H1 (cell line): ENCODE data around the gene CSDE1. TPM values are rescaled to one million over a fixed set of nuclear protein-coding genes. Genes with fewer than 3 reads are reported as not detected.

Source experiments
- CTCF ChIA-PET: fragments of 300-600 bp; sonication (Branson Sonifier 250); formaldehyde crosslinking; loops from one replicate; lab custom pipeline; 2021; ENCODE audit not compliant: partially characterized antibody; lab: Charles Lee
- POLR2A ChIA-PET: fragments of 300-600 bp; sonication (Branson Sonifier 250); formaldehyde crosslinking; loops from one replicate; lab custom pipeline; 2021; ENCODE audit warnings: inconsistent platforms; ENCODE audit not compliant: partially characterized antibody; lab: Charles Lee
- DNase-seq, 2 experiments: peaks; one replicate each; pipeline versions ENCODE4 v3.0.0 to v3.0.0-alpha.2; 2010 to 2022; ENCODE audit warnings: low spot score in 2 of 2, low read depth in 1 of 2, mixed read lengths in 1 of 2
- FAIRE-seq: peaks from 2 replicates; lab custom pipeline; 2011; peaks lifted over from hg19 to GRCh38; lab: Jason Lieb, UNC
- H2AFZ ChIP-seq: 2 replicates; pipeline ENCODE4 v1.8.1; 2012; ENCODE audit warnings: low read length, inconsistent platforms
- H2AK5ac ChIP-seq: 2 replicates; pipeline ENCODE4 v1.6.1; 2013; ENCODE audit warnings: low read depth, low read length
- H2BK120ac ChIP-seq: replicated peaks from 2 replicates; pipeline ENCODE3; 2013; ENCODE audit warnings: low read depth, low read length, inconsistent platforms
- H2BK12ac ChIP-seq: 2 replicates; pipeline ENCODE4 v1.6.1; 2013; ENCODE audit warnings: low read depth, low read length
- H2BK15ac ChIP-seq: 2 replicates; pipeline ENCODE4 v1.6.1; 2013; ENCODE audit warnings: low read length
- H2BK20ac ChIP-seq: 2 replicates; pipeline ENCODE4 v1.6.1; 2013; ENCODE audit warnings: low read length
- H2BK5ac ChIP-seq: 2 replicates; pipeline ENCODE4 v1.6.1; 2013; ENCODE audit warnings: low read depth, low read length
- H3K14ac ChIP-seq: 2 replicates; pipeline ENCODE4 v1.6.1; 2013; ENCODE audit warnings: inconsistent platforms; ENCODE audit not compliant: insufficient read length
- H3K18ac ChIP-seq: 2 replicates; pipeline ENCODE4 v1.6.1; 2013; ENCODE audit warnings: low read length; ENCODE audit errors: extremely low read depth
- H3K23ac ChIP-seq: 2 replicates; pipeline ENCODE4 v1.6.1; 2013; ENCODE audit warnings: inconsistent platforms; ENCODE audit not compliant: insufficient read length
- H3K23me2 ChIP-seq: 2 replicates; pipeline ENCODE4 v1.6.1; 2013; ENCODE audit warnings: low read depth, low read length
- H3K27ac ChIP-seq: 2 replicates; pipeline ENCODE4 v1.6.1; 2011; ENCODE audit warnings: low read depth, low read length, inconsistent platforms
- H3K27me3 ChIP-seq, 4 experiments: replicated peaks in 1 of 4; 1 replicate in 1 of 4; 2 replicates in 3 of 4; pipeline versions ENCODE4 v1.6.1 to v1.8.1; 2011 to 2013; ENCODE audit warnings: low read length in 3 of 4, mild to moderate bottlenecking in 3 of 4, inconsistent platforms in 2 of 4, mixed read lengths in 2 of 4, moderate library complexity in 1 of 4; ENCODE audit not compliant: control insufficient read depth in 3 of 4, insufficient read depth in 3 of 4; ENCODE audit errors: extremely low read depth in 1 of 4
- H3K36me3 ChIP-seq, 4 experiments: 2 replicates each; pipeline versions ENCODE4 v1.6.1 to v1.8.1; 2011 to 2013; ENCODE audit warnings: mild to moderate bottlenecking in 4 of 4, low read length in 3 of 4, moderate library complexity in 2 of 4, control low read depth in 1 of 4, inconsistent platforms in 1 of 4; ENCODE audit not compliant: insufficient read depth in 4 of 4, control insufficient read depth in 2 of 4
- H3K4ac ChIP-seq: replicated peaks from 2 replicates; pipeline ENCODE3; 2013; ENCODE audit warnings: low read length, low read depth, mixed read lengths, inconsistent platforms; ENCODE audit not compliant: insufficient read length
- H3K4me1 ChIP-seq, 4 experiments: replicated peaks in 1 of 4; 1 replicate in 1 of 4; 2 replicates in 3 of 4; pipeline versions ENCODE4 v1.6.1 to v1.8.1; 2011 to 2013; ENCODE audit warnings: low read length in 3 of 4, inconsistent platforms in 2 of 4, mixed read lengths in 1 of 4; ENCODE audit not compliant: insufficient read depth in 4 of 4, control insufficient read depth in 3 of 4
- H3K4me2 ChIP-seq, 2 experiments: 2 replicates each; pipeline versions ENCODE4 v1.6.1 to v1.8.1; 2011 to 2013; ENCODE audit warnings: low read depth in 2 of 2, low read length in 2 of 2, control low read depth in 1 of 2, inconsistent platforms in 1 of 2, mild to moderate bottlenecking in 1 of 2; ENCODE audit not compliant: insufficient read depth in 1 of 2
- H3K4me3 ChIP-seq, 4 experiments: fragments of 200-600, 300-600 bp in 1 of 4; sonication (generic), shearing (Covaris generic), sonication (Bioruptor Twin) in 1 of 4; 2 replicates each; pipeline versions ENCODE4 v1.5.1 to v1.8.1; 2011 to 2016; ENCODE audit warnings: low read length in 4 of 4, low read depth in 3 of 4, control low read depth in 2 of 4, inconsistent platforms in 2 of 4, mild to moderate bottlenecking in 2 of 4, mixed read lengths in 1 of 4, moderate library complexity in 1 of 4; ENCODE audit not compliant: insufficient read depth in 2 of 4; ENCODE audit errors: extremely low read depth in 1 of 4
- H3K56ac ChIP-seq: replicated peaks from 2 replicates; pipeline ENCODE3; 2013; ENCODE audit warnings: low read depth, mild to moderate bottlenecking, mixed read lengths, low read length, inconsistent platforms; ENCODE audit not compliant: insufficient read length
- H3K79me1 ChIP-seq: 2 replicates; pipeline ENCODE4 v1.6.1; 2013; ENCODE audit warnings: low read depth, low read length, control low read depth
- H3K79me2 ChIP-seq, 2 experiments: 2 replicates each; pipeline versions ENCODE4 v1.6.1 to v1.8.1; 2012 to 2013; ENCODE audit warnings: low read length in 2 of 2, mild to moderate bottlenecking in 2 of 2, inconsistent platforms in 1 of 2; ENCODE audit not compliant: insufficient read depth in 2 of 2, control insufficient read depth in 1 of 2
- H3K9ac ChIP-seq, 4 experiments: replicated peaks in 1 of 4; 1 replicate in 1 of 4; 2 replicates in 3 of 4; pipeline versions ENCODE4 v1.6.1 to v1.8.1; 2011 to 2013; ENCODE audit warnings: low read depth in 3 of 4, low read length in 3 of 4, control low read depth in 2 of 4, mild to moderate bottlenecking in 2 of 4, moderate library complexity in 2 of 4, inconsistent platforms in 1 of 4; ENCODE audit errors: extremely low read depth in 1 of 4
- H3K9me3 ChIP-seq, 2 experiments: 2 replicates each; pipeline versions ENCODE4 v1.6.1 to v1.8.1; 2012 to 2013; ENCODE audit warnings: mild to moderate bottlenecking in 2 of 2, moderate library complexity in 2 of 2, control low read depth in 1 of 2, inconsistent platforms in 1 of 2, low read depth in 1 of 2, low read length in 1 of 2, mixed read lengths in 1 of 2; ENCODE audit not compliant: insufficient read depth in 2 of 2
- H4K20me1 ChIP-seq, 2 experiments: replicated peaks in 1 of 2; 2 replicates each; pipeline versions ENCODE3 to v1.8.1; 2011 to 2013; ENCODE audit warnings: inconsistent platforms in 2 of 2, low read length in 2 of 2, mild to moderate bottlenecking in 1 of 2; ENCODE audit not compliant: insufficient read depth in 2 of 2, control insufficient read depth in 1 of 2
- H4K5ac ChIP-seq: 2 replicates; pipeline ENCODE4 v1.6.1; 2013; ENCODE audit warnings: low read length, low read depth, mixed read lengths, inconsistent platforms; ENCODE audit not compliant: insufficient read length
- H4K8ac ChIP-seq: 2 replicates; pipeline ENCODE4 v1.8.0; 2013; ENCODE audit warnings: mild to moderate bottlenecking, moderate library complexity, low read length, inconsistent platforms; ENCODE audit not compliant: insufficient read depth; ENCODE audit errors: extremely low read depth
- H4K91ac ChIP-seq: replicated peaks from 2 replicates; pipeline ENCODE3; 2013; ENCODE audit warnings: low read length, mixed read lengths, inconsistent platforms; ENCODE audit not compliant: insufficient read length
- BCL11A ChIP-seq, 2 experiments: IDR thresholded peaks; one replicate each; pipeline ENCODE4 v1.6.1; 2011; ENCODE audit warnings: low read depth in 2 of 2, low read length in 2 of 2, mild to moderate bottlenecking in 2 of 2
- CEBPB ChIP-seq: IDR thresholded peaks from 2 replicates; pipeline ENCODE4 v1.6.1; 2012; ENCODE audit warnings: low read depth, low read length
- RAD21 ChIP-seq, 2 experiments: IDR thresholded peaks in 1 of 2; conservative IDR thresholded peaks in 1 of 2; 2 replicates each; pipeline ENCODE4 v1.6.1; 2011; ENCODE audit warnings: low read depth in 2 of 2, low read length in 2 of 2, improper control_type of control experiment in 1 of 2, inconsistent platforms in 1 of 2, mild to moderate bottlenecking in 1 of 2, moderate library complexity in 1 of 2
- RFX5 ChIP-seq: IDR thresholded peaks from 2 replicates; pipeline ENCODE4 v1.6.1; 2011; ENCODE audit warnings: low read depth, low read length, improper control_type of control experiment, borderline replicate concordance
- SIN3A ChIP-seq, 2 experiments: IDR thresholded peaks in 1 of 2; conservative IDR thresholded peaks in 1 of 2; 2 replicates each; pipeline ENCODE4 v1.6.1; 2011 to 2012; ENCODE audit warnings: low read length in 2 of 2, improper control_type of control experiment in 1 of 2, low read depth in 1 of 2, mild to moderate bottlenecking in 1 of 2
- SRF ChIP-seq: IDR thresholded peaks from 2 replicates; pipeline ENCODE4 v1.6.1; 2011; ENCODE audit warnings: mild to moderate bottlenecking, low read depth, low read length, moderate library complexity
- TCF12 ChIP-seq: IDR thresholded peaks from 2 replicates; pipeline ENCODE4 v1.6.1; 2011; ENCODE audit warnings: low read depth, mild to moderate bottlenecking, low read length
- YY1 ChIP-seq: IDR thresholded peaks from 2 replicates; pipeline ENCODE4 v1.6.1; 2011; ENCODE audit warnings: low read depth, mild to moderate bottlenecking, low read length
- WGBS, 2 experiments: shearing (Covaris generic) in 1 of 2; methylation state at CpG; one replicate each; pipeline versions ENCODE4 v1.1.6 to v1.1.7; 2013 to 2015; ENCODE audit warnings: low lambda C conversion rate in 2 of 2, mixed read lengths in 2 of 2, inconsistent platforms in 1 of 2, low coverage in 1 of 2, missing lambda C conversion rate in 1 of 2; ENCODE audit not compliant: insufficient replicate concordance in 2 of 2, insufficient coverage in 1 of 2, insufficient read length in 1 of 2; ENCODE audit errors: extremely low coverage in 1 of 2, missing lambda C conversion rate in 1 of 2; 5-methylcytosine and 5-hydroxymethylcytosine counted together
- polyA plus RNA-seq, 7 experiments: library from polyadenylated mRNA; depleted of rRNA in 3 of 7; stranded (reverse) in 5 of 7; unstranded in 2 of 7; fragments of >200 nt in 5 of 7; fragments of 200-250 nt in 2 of 7; gene quantifications; 1 replicate in 5 of 7; 2 replicates in 1 of 7; 4 replicates in 1 of 7; pipeline versions ENCODE4 v1.2.1 to v1.2.3, GENCODE V29; 2011 to 2013; ENCODE audit warnings: missing spikeins in 2 of 7, mixed read lengths in 2 of 7
- total RNA-seq: library from RNA; stranded (reverse); fragmentation: NEBNext Ultra II Directional; extraction: Animal tissue kit (Norgen Biotek cat#: 25700); gene quantifications from 2 replicates; pipeline ENCODE4 v1.2.1, GENCODE V29; 2021
- TF ChIP-seq, protein P1 (sequence below), 3 experiments: IDR thresholded peaks; 1 replicate in 2 of 3; 2 replicates in 1 of 3; pipeline versions ENCODE4 v1.5.1 to v1.6.1; 2011; ENCODE audit warnings: low read length in 3 of 3, mild to moderate bottlenecking in 3 of 3, inconsistent platforms in 2 of 3, low read depth in 1 of 3, moderate library complexity in 1 of 3; ENCODE audit not compliant: insufficient read depth in 1 of 3; ENCODE audit errors: control extremely low read depth in 1 of 3

CSDE1 gene
- total and polyA plus RNA-seq, 2 of the 8 experiments (the other 6 are each of a cell fraction or from before 2014, with no cell fraction given) = 149 to 635 TPM

DNA sequence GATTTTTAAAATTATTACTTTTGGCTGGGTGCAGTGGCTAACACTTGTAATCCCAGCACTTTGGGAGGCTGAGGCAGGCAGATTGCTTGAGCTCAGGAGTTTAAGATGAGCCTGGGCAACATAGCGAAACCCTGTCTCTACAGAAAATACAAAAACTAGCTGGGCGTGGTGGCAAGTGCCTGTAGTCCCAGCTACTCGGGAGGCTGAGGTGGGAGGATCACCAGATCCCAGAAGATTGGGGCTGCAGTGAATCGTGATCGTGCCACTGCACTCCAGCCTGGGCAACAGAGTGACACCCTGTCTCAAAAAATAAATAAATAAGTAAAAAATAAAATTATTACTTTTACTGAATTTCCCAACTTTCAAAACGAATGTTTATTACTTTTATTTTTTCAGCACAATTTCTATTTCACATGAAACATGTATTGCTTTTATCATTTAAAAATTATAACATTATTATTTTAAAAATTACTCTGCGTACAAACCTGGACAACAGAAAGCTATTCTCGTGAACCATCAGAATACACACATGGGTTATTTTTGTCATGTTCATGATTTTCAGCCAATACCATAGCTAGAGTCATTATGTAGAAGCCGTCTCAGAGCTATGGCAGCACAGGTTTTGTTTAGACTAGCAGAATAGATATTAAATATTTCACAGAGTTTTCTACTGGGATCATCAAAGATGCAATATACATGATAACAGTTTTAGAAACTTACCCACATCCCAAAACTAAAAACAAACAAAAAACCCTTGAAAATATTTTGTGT lies 63.1 kb downstream of the CSDE1 start:
- no peaks in the 10 kb centered on the region for H3K4me1 ChIP-seq
- H3K79me2 ChIP-seq = no peaks in the 10 kb centered on the region
- H2BK120ac ChIP-seq = no peak overlapping the region
- no peak overlapping the region for H3K14ac ChIP-seq
- H3K27ac ChIP-seq = no peak overlapping the region
- WGBS, 2 experiments = 83% methylated on average over 9 of the region's 9 CpGs; no CpG with 5 or more reads in 1 of the 2 experiments
- no peaks in the 10 kb centered on the region for H3K9me3 ChIP-seq
- CTCF ChIA-PET = interaction anchor here (0.9 to 1.7 kb wide), 3 partner anchors 10 to 419 kb away, joined by 3 read pairs; partner anchors contain the start of gene NRAS
- H3K9ac ChIP-seq = no peak overlapping the region
- H2BK12ac ChIP-seq = no peak overlapping the region
- no peak overlapping the region for H3K18ac ChIP-seq
- FAIRE-seq = no peak
- no peak overlapping the region for H3K23ac ChIP-seq
- H2BK15ac ChIP-seq = no peak overlapping the region
- H3K4me3 ChIP-seq = no peak overlapping the region
- no peak overlapping the region for H3K4me2 ChIP-seq
- POLR2A ChIA-PET = interaction anchor here (0.6 to 3.4 kb wide), 6 partner anchors 8 to 276 kb away, joined by 3 to 10 read pairs (median 4); no protein-coding TSS in a partner anchor
- no peaks in the 10 kb centered on the region for H3K27me3 ChIP-seq
- DNase-seq = no peak
- H4K5ac ChIP-seq = no peak overlapping the region
- no peak overlapping the region for H2BK20ac ChIP-seq
- no peaks in the 10 kb centered on the region for H3K36me3 ChIP-seq
- no peak overlapping the region for H2BK5ac ChIP-seq
- H2AFZ ChIP-seq = no peak overlapping the region
- no peak overlapping the region for H4K8ac ChIP-seq
- H4K20me1 ChIP-seq = no peaks in the 10 kb centered on the region
- no peak overlapping the region for H3K56ac ChIP-seq
- no peak overlapping the region for H3K4ac ChIP-seq
- H3K23me2 ChIP-seq = no peaks in the 10 kb centered on the region
- no peak overlapping the region for H4K91ac ChIP-seq
- H3K79me1 ChIP-seq = no peaks in the 10 kb centered on the region
- no peak overlapping the region for H2AK5ac ChIP-seq
- no peak for TF ChIP-seq BCL11A (IDR thresholded peaks at IDR 0.05; ENCODE audit: low read depth in 2 of 2, low read length in 2 of 2)
- TF ChIP-seq CEBPB = no peak
- TF ChIP-seq SRF = no peak
- no peak for TF ChIP-seq SIN3A (conservative IDR thresholded peaks at IDR 0.05 in 1 of 2, IDR thresholded peaks at IDR 0.05 in 1 of 2; ENCODE audit: low read depth in 1 of 2, low read length in 2 of 2)
- TF ChIP-seq RAD21 (IDR thresholded peaks at IDR 0.05 in 1 of 2, conservative IDR thresholded peaks at IDR 0.05 in 1 of 2; ENCODE audit: low read depth in 2 of 2, low read length in 2 of 2) = no peak
- TF ChIP-seq YY1 = no peak
- TF ChIP-seq RFX5 = no peak
- no peak for TF ChIP-seq TCF12
- TF ChIP-seq, protein P1, sequence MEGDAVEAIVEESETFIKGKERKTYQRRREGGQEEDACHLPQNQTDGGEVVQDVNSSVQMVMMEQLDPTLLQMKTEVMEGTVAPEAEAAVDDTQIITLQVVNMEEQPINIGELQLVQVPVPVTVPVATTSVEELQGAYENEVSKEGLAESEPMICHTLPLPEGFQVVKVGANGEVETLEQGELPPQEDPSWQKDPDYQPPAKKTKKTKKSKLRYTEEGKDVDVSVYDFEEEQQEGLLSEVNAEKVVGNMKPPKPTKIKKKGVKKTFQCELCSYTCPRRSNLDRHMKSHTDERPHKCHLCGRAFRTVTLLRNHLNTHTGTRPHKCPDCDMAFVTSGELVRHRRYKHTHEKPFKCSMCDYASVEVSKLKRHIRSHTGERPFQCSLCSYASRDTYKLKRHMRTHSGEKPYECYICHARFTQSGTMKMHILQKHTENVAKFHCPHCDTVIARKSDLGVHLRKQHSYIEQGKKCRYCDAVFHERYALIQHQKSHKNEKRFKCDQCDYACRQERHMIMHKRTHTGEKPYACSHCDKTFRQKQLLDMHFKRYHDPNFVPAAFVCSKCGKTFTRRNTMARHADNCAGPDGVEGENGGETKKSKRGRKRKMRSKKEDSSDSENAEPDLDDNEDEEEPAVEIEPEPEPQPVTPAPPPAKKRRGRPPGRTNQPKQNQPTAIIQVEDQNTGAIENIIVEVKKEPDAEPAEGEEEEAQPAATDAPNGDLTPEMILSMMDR (IDR thresholded peaks at IDR 0.05; ENCODE audit: control extremely low read depth in 1 of 3, insufficient read depth in 1 of 3, low read depth in 1 of 3, low read length in 3 of 3) = no peak
